Endothelial cell (in vitro differentiated cells): ENCODE measurements around the gene C11orf21. TPM values are rescaled to one million over a fixed set of nuclear protein-coding genes. Genes with fewer than 3 reads are reported as not detected.

ENCODE experiments used
- DNase-seq: peaks from one replicate; pipeline ENCODE4 v3.0.0; 2021; ENCODE audit warnings: low spot score
- H3K27ac Mint-ChIP-seq: one replicate; pipeline ENCODE4 v1.8.0; 2021; ENCODE audit warnings: mixed read lengths, inconsistent platforms; ENCODE audit not compliant: unreplicated experiment
- H3K27me3 Mint-ChIP-seq: one replicate; pipeline ENCODE4 v1.8.0; 2021; ENCODE audit warnings: mild to moderate bottlenecking, moderate library complexity, mixed read lengths, inconsistent platforms; ENCODE audit not compliant: unreplicated experiment
- H3K36me3 Mint-ChIP-seq: one replicate; pipeline ENCODE4 v1.8.0; 2021; ENCODE audit warnings: mild to moderate bottlenecking, low read depth, mixed read lengths, inconsistent platforms; ENCODE audit not compliant: unreplicated experiment
- H3K4me1 Mint-ChIP-seq: one replicate; pipeline ENCODE4 v1.8.0; 2021; ENCODE audit warnings: mild to moderate bottlenecking, mixed read lengths, inconsistent platforms; ENCODE audit not compliant: unreplicated experiment
- H3K4me3 Mint-ChIP-seq: one replicate; pipeline ENCODE4 v1.8.0; 2021; ENCODE audit warnings: mild to moderate bottlenecking, mixed read lengths, inconsistent platforms; ENCODE audit not compliant: unreplicated experiment
- H3K9me3 Mint-ChIP-seq: one replicate; pipeline ENCODE4 v1.8.0; 2021; ENCODE audit warnings: mixed read lengths, inconsistent platforms; ENCODE audit not compliant: unreplicated experiment
- total RNA-seq: library from RNA; stranded (reverse); fragmentation: NEBNext Ultra II Directional; extraction: Animal tissue kit (Norgen Biotek cat#: 25700); gene quantifications from one replicate; pipeline ENCODE4 v1.2.1, GENCODE V29; 2021; ENCODE audit not compliant: unreplicated experiment
- TF ChIP-seq, protein P1 (sequence below): fragments of 200-600 bp; sonication (generic); IDR thresholded peaks from one replicate; pipeline ENCODE4 v1.5.0; 2021; ENCODE audit warnings: antibody characterized with exemption; ENCODE audit not compliant: unreplicated experiment

The C11orf21 gene
- total RNA-seq, 1 donor from 2014 or later = 0.13 TPM

DNA sequence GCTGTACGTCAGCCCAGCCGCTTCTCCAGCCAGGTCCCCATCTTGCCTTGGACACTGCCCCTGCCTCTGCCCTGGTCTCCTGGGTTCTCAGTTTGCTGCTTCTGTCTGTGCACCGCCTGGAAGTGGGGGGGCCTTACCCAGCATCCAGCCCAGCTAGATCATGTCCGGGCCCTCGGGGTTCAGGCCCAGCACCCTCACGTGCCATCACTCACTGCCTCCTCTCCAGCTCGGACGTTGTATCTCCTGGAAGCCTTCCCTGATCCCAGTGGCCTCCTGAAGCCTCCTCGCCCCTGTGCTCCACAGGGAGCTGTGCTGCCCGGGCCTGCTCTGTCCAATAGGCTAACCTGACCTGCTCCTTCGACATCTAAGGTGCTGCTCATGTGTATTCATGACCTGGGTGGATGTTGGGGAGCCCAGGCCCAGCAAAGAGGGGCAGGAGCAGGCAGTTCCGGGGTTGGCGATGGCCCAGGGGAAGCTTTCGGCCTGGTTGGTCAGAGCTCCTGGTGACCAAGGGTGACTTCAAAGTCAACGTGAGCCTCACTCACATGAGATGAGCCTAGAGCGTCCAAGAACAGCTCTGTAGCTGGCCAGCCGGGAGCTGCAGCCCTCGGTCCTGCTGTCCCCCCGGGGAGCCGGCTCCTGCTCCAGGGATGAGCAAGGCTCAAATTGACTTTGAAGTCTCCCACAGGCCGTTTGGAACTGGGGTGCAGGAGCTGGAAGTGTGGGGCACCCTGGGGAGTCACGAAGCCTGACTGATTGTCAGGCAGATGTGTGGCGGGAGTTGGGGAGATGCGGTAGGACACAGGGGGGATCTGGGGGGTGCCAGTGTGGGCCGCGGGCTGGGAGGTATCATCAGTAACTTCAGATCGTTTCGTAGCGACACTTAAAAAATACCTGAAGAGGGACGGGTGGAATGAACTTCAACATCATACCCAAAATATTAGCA lies 26.1 kb downstream of the C11orf21 start:
- TF ChIP-seq, protein P1, sequence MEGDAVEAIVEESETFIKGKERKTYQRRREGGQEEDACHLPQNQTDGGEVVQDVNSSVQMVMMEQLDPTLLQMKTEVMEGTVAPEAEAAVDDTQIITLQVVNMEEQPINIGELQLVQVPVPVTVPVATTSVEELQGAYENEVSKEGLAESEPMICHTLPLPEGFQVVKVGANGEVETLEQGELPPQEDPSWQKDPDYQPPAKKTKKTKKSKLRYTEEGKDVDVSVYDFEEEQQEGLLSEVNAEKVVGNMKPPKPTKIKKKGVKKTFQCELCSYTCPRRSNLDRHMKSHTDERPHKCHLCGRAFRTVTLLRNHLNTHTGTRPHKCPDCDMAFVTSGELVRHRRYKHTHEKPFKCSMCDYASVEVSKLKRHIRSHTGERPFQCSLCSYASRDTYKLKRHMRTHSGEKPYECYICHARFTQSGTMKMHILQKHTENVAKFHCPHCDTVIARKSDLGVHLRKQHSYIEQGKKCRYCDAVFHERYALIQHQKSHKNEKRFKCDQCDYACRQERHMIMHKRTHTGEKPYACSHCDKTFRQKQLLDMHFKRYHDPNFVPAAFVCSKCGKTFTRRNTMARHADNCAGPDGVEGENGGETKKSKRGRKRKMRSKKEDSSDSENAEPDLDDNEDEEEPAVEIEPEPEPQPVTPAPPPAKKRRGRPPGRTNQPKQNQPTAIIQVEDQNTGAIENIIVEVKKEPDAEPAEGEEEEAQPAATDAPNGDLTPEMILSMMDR = no peak
- no peaks in the 10 kb centered on the region for H3K9me3 Mint-ChIP-seq
- H3K4me1 Mint-ChIP-seq = no peaks in the 10 kb centered on the region
- peak; percentile 1 for DNase-seq
- H3K36me3 Mint-ChIP-seq = peaks cover 3% of the 10 kb centered on the region
- H3K4me3 Mint-ChIP-seq = no peak overlapping the region
- H3K27ac Mint-ChIP-seq = no peak overlapping the region
- peaks cover 7% of the 10 kb centered on the region for H3K27me3 Mint-ChIP-seq

DNA sequence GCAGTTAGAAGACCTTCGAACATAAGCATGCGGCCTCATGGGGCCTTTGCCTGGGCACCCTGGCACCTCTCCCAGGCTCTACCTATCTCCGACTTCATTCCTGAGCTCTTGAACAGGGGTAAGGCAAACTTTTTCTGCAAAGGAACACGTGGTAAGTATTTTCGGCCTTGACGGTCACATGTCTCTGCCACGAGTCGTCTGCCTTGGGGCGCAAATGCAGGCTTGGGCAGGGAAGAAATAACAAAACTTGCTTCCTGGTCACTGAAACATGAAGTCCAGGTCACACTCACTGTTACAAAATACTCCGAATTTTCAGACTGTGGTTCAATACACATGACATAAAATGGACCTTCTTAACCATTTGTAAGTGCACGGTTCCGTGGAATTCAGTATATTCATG lies 27.9 kb downstream of the C11orf21 start:
- Mint-ChIP-seq H3K27me3 (peaks cover 9% of the 10 kb centered on the region), H3K36me3 (peaks cover 3% of the 10 kb centered on the region), H3K27ac (no peak overlapping the region), H3K4me3 (no peak overlapping the region), H3K4me1 (no peaks in the 10 kb centered on the region), H3K9me3 (no peaks in the 10 kb centered on the region)
- TF ChIP-seq, protein P1 = no peak
- DNase-seq = no peak

- peaks cover 3% of the 10 kb centered on the region for H3K36me3 Mint-ChIP-seq
- no peaks in the 10 kb centered on the region for H3K4me1 Mint-ChIP-seq
- H3K9me3 Mint-ChIP-seq = no peaks in the 10 kb centered on the region
- H3K27me3 Mint-ChIP-seq = peaks cover 11% of the 10 kb centered on the region
- no peak overlapping the region for H3K27ac Mint-ChIP-seq
- DNase-seq = no peak
- TF ChIP-seq, protein P1 = no peak
- H3K4me3 Mint-ChIP-seq = no peak overlapping the region
Measured at GRCh38 chr11:2273311-2273710, 28.4 kb downstream of the C11orf21 start.

- Mint-ChIP-seq H3K27me3 (peaks cover 12% of the 10 kb centered on the region), H3K9me3 (no peaks in the 10 kb centered on the region), H3K27ac (no peak overlapping the region), H3K4me1 (no peaks in the 10 kb centered on the region), H3K4me3 (no peak overlapping the region), H3K36me3 (peaks cover 3% of the 10 kb centered on the region)
- no peak for DNase-seq
- TF ChIP-seq, protein P1 = no peak
Measured at GRCh38 chr11:2272946-2273280, 28.8 kb downstream of the C11orf21 start.

- peaks cover 3% of the 10 kb centered on the region for H3K36me3 Mint-ChIP-seq
Measured at GRCh38 chr11:2272228-2272945, 29.3 kb downstream of the C11orf21 start.

More at GRCh38 chr11:2272228-2272945, 29.3 kb downstream of the C11orf21 start:
- Mint-ChIP-seq H3K4me3 (peak overlapping the region; percentile 14), H3K27me3 (peaks cover 12% of the 10 kb centered on the region), H3K4me1 (no peaks in the 10 kb centered on the region), H3K27ac (no peak overlapping the region), H3K9me3 (no peaks in the 10 kb centered on the region)
- TF ChIP-seq, protein P1 = no peak
- DNase-seq = peak; percentile 2
